B cell (primary cell): ENCODE results near the gene HCST. TPM values are rescaled to one million over a fixed set of nuclear protein-coding genes. Genes with fewer than 3 reads are reported as not detected.

ENCODE experiments used
- ATAC-seq: fragments of 200-7000 bp; cut with Tn5 transposase; one replicate; pipeline ENCODE4 v1.10.0; 2021; ENCODE audit warnings: low read depth, mild to moderate bottlenecking, moderate number of reproducible peaks, moderate library complexity
- CTCF ChIA-PET: fragments of 350-600 bp; sonication (Branson Sonifier 250); formaldehyde crosslinking; loops from one replicate; lab custom pipeline; 2021; ENCODE audit warnings: antibody characterized with exemption, inconsistent platforms; lab: Charles Lee
- POLR2A ChIA-PET: fragments of 350-600 bp; sonication (Branson Sonifier 250); formaldehyde crosslinking; loops from one replicate; lab custom pipeline; 2021; ENCODE audit warnings: antibody characterized with exemption; lab: Charles Lee
- DNase-seq: peaks from one replicate; pipeline ENCODE4 v3.0.0; 2013
- H2AFZ ChIP-seq: 2 replicates; pipeline ENCODE4 v1.6.1; 2012; ENCODE audit warnings: mild to moderate bottlenecking, low read depth, low read length; ENCODE audit not compliant: insufficient read depth, poor library complexity, severe bottlenecking
- H3K27ac ChIP-seq, 2 donors: 1 replicate in 1 of 2; 2 replicates in 1 of 2; pipeline ENCODE4 v1.5.1; 2012 to 2013; ENCODE audit warnings: low read length in 2 of 2, mild to moderate bottlenecking in 2 of 2, moderate library complexity in 1 of 2
- H3K27me3 ChIP-seq, 4 experiments: fragments of 200-600 bp in 1 of 4; sonication (generic) in 1 of 4; replicated peaks in 1 of 4; 1 replicate in 2 of 4; 2 replicates in 2 of 4; pipeline versions ENCODE4 v1.6.1 to v1.7.0; 2013 to 2016; ENCODE audit warnings: low read length in 3 of 4, mild to moderate bottlenecking in 2 of 4, mixed read lengths in 1 of 4, moderate library complexity in 1 of 4; ENCODE audit not compliant: insufficient read depth in 4 of 4, control insufficient read depth in 3 of 4; ENCODE audit errors: control extremely low read depth in 1 of 4
- H3K36me3 ChIP-seq, 2 experiments: replicated peaks in 1 of 2; 1 replicate in 1 of 2; 2 replicates in 1 of 2; pipeline versions ENCODE4 v1.6.1 to v1.7.1; 2013; ENCODE audit warnings: low read length in 1 of 2; ENCODE audit not compliant: insufficient read depth in 2 of 2, control insufficient read depth in 1 of 2; ENCODE audit errors: control extremely low read depth in 1 of 2, extremely low read depth in 1 of 2
- H3K4me1 ChIP-seq, 2 donors: fragments of 200-600 bp in 1 of 2; sonication (generic) in 1 of 2; 1 replicate in 1 of 2; 2 replicates in 1 of 2; pipeline versions ENCODE4 v1.5.1 to v1.6.1; 2013 to 2017; ENCODE audit warnings: low read length in 2 of 2; ENCODE audit not compliant: control insufficient read depth in 2 of 2, insufficient read depth in 2 of 2
- H3K4me2 ChIP-seq: replicated peaks from 2 replicates; pipeline ENCODE3; 2012; ENCODE audit warnings: mild to moderate bottlenecking, low read depth, low read length; ENCODE audit not compliant: poor library complexity, severe bottlenecking
- H3K4me3 ChIP-seq, 5 experiments: fragments of 200-600 bp in 1 of 5; sonication (generic) in 1 of 5; 1 replicate in 3 of 5; 2 replicates in 2 of 5; pipeline versions ENCODE4 v1.5.1 to v1.7.0; 2011 to 2016; ENCODE audit warnings: low read length in 4 of 5, mild to moderate bottlenecking in 4 of 5, low read depth in 2 of 5, control low read depth in 1 of 5, moderate library complexity in 1 of 5; ENCODE audit not compliant: insufficient read depth in 1 of 5; ENCODE audit errors: control extremely low read depth in 1 of 5, extremely low read depth in 1 of 5
- H3K79me2 ChIP-seq: fragments of 200-600 bp; sonication (generic); one replicate; pipeline ENCODE4 v1.6.0; 2016; ENCODE audit warnings: low read length; ENCODE audit not compliant: control insufficient read depth, insufficient read depth
- H3K9ac ChIP-seq: fragments of 200-600 bp; sonication (generic); 2 replicates; pipeline ENCODE4 v1.6.1; 2017; ENCODE audit warnings: mild to moderate bottlenecking, low read length, moderate library complexity
- H3K9me3 ChIP-seq, 3 donors: one replicate each; pipeline versions ENCODE4 v1.6.1 to v1.7.1; 2013; ENCODE audit warnings: low read length in 2 of 3; ENCODE audit not compliant: control insufficient read depth in 2 of 3, insufficient read depth in 1 of 3; ENCODE audit errors: control extremely low read depth in 1 of 3
- H4K20me1 ChIP-seq: 2 replicates; pipeline ENCODE4 v1.6.0; 2012; ENCODE audit warnings: mild to moderate bottlenecking, low read length; ENCODE audit not compliant: insufficient read depth, control insufficient read depth, poor library complexity, severe bottlenecking
- H3K27ac Mint-ChIP-seq: one replicate; pipeline ENCODE4 v1.8.0; 2021; ENCODE audit warnings: mixed read lengths
- H3K27me3 Mint-ChIP-seq: one replicate; pipeline ENCODE4 v1.8.0; 2021; ENCODE audit warnings: mixed read lengths
- H3K4me1 Mint-ChIP-seq: one replicate; pipeline ENCODE4 v1.8.0; 2021; ENCODE audit warnings: mixed read lengths
- H3K4me3 Mint-ChIP-seq: one replicate; pipeline ENCODE4 v1.8.0; 2021; ENCODE audit warnings: mixed read lengths
- H3K9me3 Mint-ChIP-seq: one replicate; pipeline ENCODE4 v1.8.0; 2022; ENCODE audit warnings: mixed read lengths; ENCODE audit not compliant: insufficient read depth
- CTCF ChIP-seq: fragments of 200-600 bp; IDR thresholded peaks from one replicate; pipeline ENCODE4 v1.8.0; 2022; ENCODE audit warnings: antibody characterized with exemption, mild to moderate bottlenecking
- EZH2 ChIP-seq: IDR thresholded peaks from 2 replicates; pipeline ENCODE4 v1.6.1; 2012; ENCODE audit warnings: borderline replicate concordance, low read depth, mild to moderate bottlenecking, moderate library complexity, low read length; ENCODE audit not compliant: insufficient read depth, poor library complexity, severe bottlenecking
- WGBS: methylation state at CpG from one replicate; pipeline ENCODE4 v1.1.5; 2013; ENCODE audit warnings: missing lambda C conversion rate; ENCODE audit not compliant: insufficient coverage; 5-methylcytosine and 5-hydroxymethylcytosine counted together
- intact Hi-C: fragments of 100-400 bp; cut with micrococcal nuclease; formaldehyde crosslinking; loops from one replicate; pipeline ENCODE4 v1.10.0; 2022
- polyA plus RNA-seq: library from polyadenylated mRNA; depleted of rRNA; stranded (reverse); fragments of >200 nt; gene quantifications from 2 replicates; pipeline ENCODE4 v1.2.3, GENCODE V29; 2012
- total RNA-seq, 2 donors: library from RNA; stranded (reverse); fragments of 120-200 nt in 1 of 2; gene quantifications; 1 replicate in 1 of 2; 2 replicates in 1 of 2; pipeline versions ENCODE4 v1.2.3 to v1.2.4, GENCODE V29; 2013 to 2022

HCST gene
- total and polyA plus RNA-seq, 2 donors (not counting 1 experiment from before 2014, with no cell fraction given): 4.8 to 40.6 TPM

DNA sequence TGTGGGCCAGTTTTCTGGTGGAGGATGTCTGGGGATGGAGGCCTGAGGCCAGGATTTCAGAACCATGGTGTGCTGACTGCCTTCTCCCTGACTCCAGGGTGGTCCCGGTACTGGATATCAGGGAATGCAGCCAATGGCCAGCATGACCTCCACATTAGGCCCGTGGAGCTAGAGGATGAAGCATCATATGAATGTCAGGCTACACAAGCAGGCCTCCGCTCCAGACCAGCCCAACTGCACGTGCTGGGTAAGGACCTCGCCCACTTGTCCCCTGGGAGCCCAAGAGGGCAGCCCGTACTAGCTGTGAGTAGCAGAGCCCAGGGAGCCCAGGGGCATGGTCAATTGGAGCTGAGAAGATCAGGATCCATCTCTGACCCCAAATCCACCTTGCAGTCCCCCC, 44.0 kb upstream of the HCST start:
- no peaks in the 10 kb centered on the region for H3K79me2 ChIP-seq
- H3K4me1 ChIP-seq: peaks cover 21 to 28% of the 10 kb centered on the region in 2 donors
- WGBS: 76% methylated on average over 6 of the region's 6 CpGs
- peaks cover 63% of the 10 kb centered on the region for H3K27me3 Mint-ChIP-seq
- H3K9me3 Mint-ChIP-seq: no peaks in the 10 kb centered on the region
- H2AFZ ChIP-seq: no peak overlapping the region
- H3K4me1 Mint-ChIP-seq: peaks cover 11% of the 10 kb centered on the region
- peaks cover 0 to 31% (median 0%) of the 10 kb centered on the region in 3 donors for H3K9me3 ChIP-seq
- ATAC-seq (no peak), DNase-seq (peak; percentile 2)
- H3K27ac ChIP-seq: no peak overlapping the region
- ChIA-PET POLR2A (no interaction called here), CTCF (no interaction called here)
- TF ChIP-seq CTCF: no peak
- no peak for TF ChIP-seq EZH2
- H3K27me3 ChIP-seq: peaks cover 0 to 80% (median 29%) of the 10 kb centered on the region in 4 experiments
- H3K36me3 ChIP-seq: no peaks in the 10 kb centered on the region
- intact Hi-C loops: no loop called here
- H3K9ac ChIP-seq: no peak overlapping the region
- no peaks in the 10 kb centered on the region for H4K20me1 ChIP-seq
- H3K27ac Mint-ChIP-seq: no peak overlapping the region
- no peak overlapping the region for H3K4me3 ChIP-seq
- H3K4me2 ChIP-seq: no peak overlapping the region
- H3K4me3 Mint-ChIP-seq: peak overlapping the region; percentile 23

DNA sequence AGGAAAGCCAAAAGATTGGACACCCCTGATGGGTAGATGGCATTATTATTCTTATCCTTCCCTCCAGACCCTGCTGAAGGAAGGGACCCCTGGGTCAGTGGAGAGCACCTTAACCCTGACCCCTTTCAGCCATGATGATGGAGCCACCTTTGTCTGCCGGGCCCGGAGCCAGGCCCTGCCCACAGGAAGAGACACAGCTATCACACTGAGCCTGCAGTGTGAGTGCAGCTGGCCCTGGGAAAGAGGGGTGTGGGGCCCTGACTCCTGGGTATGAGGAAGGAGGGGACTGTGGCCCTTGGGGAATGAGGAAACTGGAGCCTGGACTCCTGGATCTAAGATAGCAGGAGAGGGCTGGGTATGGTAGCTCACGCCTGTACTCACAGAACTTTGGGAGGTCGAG, 42.9 kb upstream of the HCST start:
- no peak overlapping the region for H3K4me2 ChIP-seq
- TF ChIP-seq EZH2 (no peak), CTCF (no peak)
- no peak overlapping the region for H3K9ac ChIP-seq
- WGBS: 67% methylated on average over 4 of the region's 4 CpGs
- DNase-seq (peak; percentile 8), ATAC-seq (no peak)
- peaks cover 0 to 80% (median 29%) of the 10 kb centered on the region in 4 experiments for H3K27me3 ChIP-seq
- intact Hi-C loops: no loop called here
- Mint-ChIP-seq H3K27me3 (peaks cover 66% of the 10 kb centered on the region), H3K4me1 (peaks cover 11% of the 10 kb centered on the region), H3K27ac (no peak overlapping the region), H3K4me3 (no peak overlapping the region), H3K9me3 (no peaks in the 10 kb centered on the region)
- no peak overlapping the region for H3K27ac ChIP-seq
- no peaks in the 10 kb centered on the region for H4K20me1 ChIP-seq
- POLR2A ChIA-PET: no interaction called here
- H2AFZ ChIP-seq: no peak overlapping the region
- H3K36me3 ChIP-seq: no peaks in the 10 kb centered on the region
- H3K4me3 ChIP-seq: no peak overlapping the region
- peaks cover 21 to 28% of the 10 kb centered on the region in 2 donors for H3K4me1 ChIP-seq
- H3K9me3 ChIP-seq: peaks cover 0 to 31% (median 0%) of the 10 kb centered on the region in 3 donors
- CTCF ChIA-PET: interaction anchor here (1.3 kb wide), 1 partner anchor 24 kb away, joined by 3 read pairs; no protein-coding TSS in a partner anchor
- H3K79me2 ChIP-seq: no peaks in the 10 kb centered on the region
